Cardiac muscle cell (in vitro differentiated cells and primary cell): ENCODE data around the gene COL6A2. TPM values are rescaled to one million over a fixed set of nuclear protein-coding genes. Genes with fewer than 3 reads are reported as not detected.
A peak's percentile ranks its signal among the peaks of the same experiment; 100 is the strongest.

Experiments
- DNase-seq, 2 donors: peaks; one replicate each; pipeline versions ENCODE4 v3.0.0 to v3.0.0-alpha.2; 2010 to 2017; ENCODE audit warnings: low read depth in 1 of 2, low spot score in 1 of 2
- H3K27ac ChIP-seq: fragments of 200-600 bp; sonication (generic); 2 replicates; pipeline ENCODE4 v1.5.1; 2016
- H3K27me3 ChIP-seq: fragments of 200-600 bp; sonication (generic); 2 replicates; pipeline ENCODE4 v1.6.0; 2016; ENCODE audit warnings: control low read depth
- H3K36me3 ChIP-seq: fragments of 200-600 bp; sonication (generic); 2 replicates; pipeline ENCODE4 v1.5.1; 2016; ENCODE audit warnings: control low read depth
- H3K4me1 ChIP-seq: fragments of 200-600 bp; sonication (generic); 2 replicates; pipeline ENCODE4 v1.8.1; 2017; ENCODE audit warnings: low read depth, mild to moderate bottlenecking, mixed run types
- H3K4me3 ChIP-seq: fragments of 200-600 bp; sonication (generic); 2 replicates; pipeline ENCODE4 v1.5.1; 2016; ENCODE audit warnings: mild to moderate bottlenecking
- H3K9me3 ChIP-seq: fragments of 200-600 bp; sonication (generic); 2 replicates; pipeline ENCODE4 v1.5.1; 2017; ENCODE audit warnings: low read depth, mild to moderate bottlenecking, control low read depth
- polyA plus RNA-seq: library from polyadenylated mRNA; unstranded; fragments of >200 nt; fragmentation: Nextera tagmentation; extraction: Ambion mirVana; gene quantifications from 2 replicates; pipeline ENCODE4 v1.2.1, GENCODE V29; 2016
- total RNA-seq: library from RNA; depleted of rRNA; stranded (reverse); fragments of >200 nt; gene quantifications from 2 replicates; pipeline ENCODE4 v1.2.3, GENCODE V29; 2016
- TF ChIP-seq, protein P1 (sequence below): IDR thresholded peaks from 2 replicates; pipeline ENCODE4 v1.5.1; 2012; ENCODE audit warnings: low read depth, mild to moderate bottlenecking, low read length

Gene COL6A2
- total and polyA plus RNA-seq, 2 experiments from 2014 or later, result 153 to 260 TPM

DNA sequence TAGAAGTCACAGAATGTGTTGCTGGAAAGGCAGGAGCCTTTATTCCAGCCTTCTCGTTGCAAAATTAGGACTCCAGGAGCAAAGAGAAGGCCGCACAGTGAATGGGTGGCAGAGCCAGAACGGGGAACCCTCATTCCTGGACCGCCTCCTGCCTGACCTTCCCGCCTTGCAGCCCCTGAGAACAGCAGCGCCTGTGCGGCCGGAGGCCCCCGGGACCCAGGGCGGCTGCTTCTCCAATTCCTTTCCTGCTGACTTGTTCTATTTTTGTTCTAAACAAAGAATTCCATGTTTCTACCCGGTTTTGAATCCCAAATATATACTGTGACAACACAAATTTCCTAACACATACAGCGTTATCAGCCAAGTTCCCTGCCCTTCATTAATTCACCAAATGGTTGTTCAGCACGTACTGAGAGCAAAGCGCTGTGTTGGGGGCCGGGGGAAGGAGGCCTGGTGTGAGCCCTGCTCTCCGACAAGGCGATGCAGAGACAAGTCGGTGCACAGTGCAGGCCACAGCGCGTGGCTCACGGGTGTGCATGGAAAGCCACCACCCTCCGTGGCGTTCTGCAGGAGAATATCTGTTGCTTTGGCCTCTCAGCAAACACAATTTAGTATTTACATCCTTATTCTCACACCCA is 31.9 kb upstream of the COL6A2 start:
- DNase-seq, result no peak
- Histone ChIP-seq H3K27me3 (no peaks in the 10 kb centered on the region), H3K36me3 (no peaks in the 10 kb centered on the region), H3K4me1 (peaks cover 20% of the 10 kb centered on the region), H3K4me3 (no peak overlapping the region), H3K9me3 (no peaks in the 10 kb centered on the region), H3K27ac (no peak overlapping the region)
- TF ChIP-seq, protein P1, sequence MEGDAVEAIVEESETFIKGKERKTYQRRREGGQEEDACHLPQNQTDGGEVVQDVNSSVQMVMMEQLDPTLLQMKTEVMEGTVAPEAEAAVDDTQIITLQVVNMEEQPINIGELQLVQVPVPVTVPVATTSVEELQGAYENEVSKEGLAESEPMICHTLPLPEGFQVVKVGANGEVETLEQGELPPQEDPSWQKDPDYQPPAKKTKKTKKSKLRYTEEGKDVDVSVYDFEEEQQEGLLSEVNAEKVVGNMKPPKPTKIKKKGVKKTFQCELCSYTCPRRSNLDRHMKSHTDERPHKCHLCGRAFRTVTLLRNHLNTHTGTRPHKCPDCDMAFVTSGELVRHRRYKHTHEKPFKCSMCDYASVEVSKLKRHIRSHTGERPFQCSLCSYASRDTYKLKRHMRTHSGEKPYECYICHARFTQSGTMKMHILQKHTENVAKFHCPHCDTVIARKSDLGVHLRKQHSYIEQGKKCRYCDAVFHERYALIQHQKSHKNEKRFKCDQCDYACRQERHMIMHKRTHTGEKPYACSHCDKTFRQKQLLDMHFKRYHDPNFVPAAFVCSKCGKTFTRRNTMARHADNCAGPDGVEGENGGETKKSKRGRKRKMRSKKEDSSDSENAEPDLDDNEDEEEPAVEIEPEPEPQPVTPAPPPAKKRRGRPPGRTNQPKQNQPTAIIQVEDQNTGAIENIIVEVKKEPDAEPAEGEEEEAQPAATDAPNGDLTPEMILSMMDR, result no peak

DNA sequence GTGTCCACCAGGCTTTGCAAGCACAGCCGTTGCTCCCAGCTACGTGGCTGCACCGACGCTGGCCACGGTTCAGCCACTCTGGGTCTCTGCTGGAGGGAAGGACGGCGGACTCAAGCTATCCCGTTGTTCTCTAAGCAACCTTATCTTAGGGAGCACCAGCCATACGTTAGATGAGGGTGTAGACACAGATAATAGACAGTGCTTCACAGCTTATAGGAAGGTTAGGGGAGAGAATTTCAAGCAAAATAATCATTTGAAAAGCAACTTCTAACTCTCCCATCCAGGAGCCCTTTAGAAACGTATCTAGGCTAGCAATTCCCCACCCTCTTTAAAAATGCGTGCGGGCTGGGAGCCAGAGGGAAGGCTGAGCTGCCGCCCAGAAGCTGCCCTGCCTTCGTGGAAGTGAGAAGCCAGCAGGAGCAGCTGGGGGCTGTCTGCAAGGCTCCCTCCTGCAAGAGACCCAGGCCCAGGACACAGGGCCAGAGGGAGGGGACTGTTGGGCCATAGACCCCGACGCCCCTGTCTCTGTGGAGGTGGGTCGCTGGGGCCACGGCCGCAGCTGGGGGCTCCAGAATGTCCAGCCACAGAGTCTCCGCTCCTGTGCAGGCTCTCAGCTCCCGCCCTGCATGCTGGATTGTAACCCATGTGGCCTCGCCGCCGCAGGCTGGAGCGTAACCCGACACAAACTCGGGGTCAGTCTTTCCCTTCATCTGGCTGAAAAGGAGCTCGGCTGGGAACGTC is 31.2 kb upstream of the COL6A2 start:
- no peak overlapping the region for H3K27ac ChIP-seq
- no peaks in the 10 kb centered on the region for H3K27me3 ChIP-seq
- peaks cover 20% of the 10 kb centered on the region for H3K4me1 ChIP-seq
- no peak overlapping the region for H3K4me3 ChIP-seq
- no peaks in the 10 kb centered on the region for H3K9me3 ChIP-seq
- DNase-seq, result peak; percentile 33 to 70
- TF ChIP-seq, protein P1, result no peak
- H3K36me3 ChIP-seq, result no peaks in the 10 kb centered on the region

DNA sequence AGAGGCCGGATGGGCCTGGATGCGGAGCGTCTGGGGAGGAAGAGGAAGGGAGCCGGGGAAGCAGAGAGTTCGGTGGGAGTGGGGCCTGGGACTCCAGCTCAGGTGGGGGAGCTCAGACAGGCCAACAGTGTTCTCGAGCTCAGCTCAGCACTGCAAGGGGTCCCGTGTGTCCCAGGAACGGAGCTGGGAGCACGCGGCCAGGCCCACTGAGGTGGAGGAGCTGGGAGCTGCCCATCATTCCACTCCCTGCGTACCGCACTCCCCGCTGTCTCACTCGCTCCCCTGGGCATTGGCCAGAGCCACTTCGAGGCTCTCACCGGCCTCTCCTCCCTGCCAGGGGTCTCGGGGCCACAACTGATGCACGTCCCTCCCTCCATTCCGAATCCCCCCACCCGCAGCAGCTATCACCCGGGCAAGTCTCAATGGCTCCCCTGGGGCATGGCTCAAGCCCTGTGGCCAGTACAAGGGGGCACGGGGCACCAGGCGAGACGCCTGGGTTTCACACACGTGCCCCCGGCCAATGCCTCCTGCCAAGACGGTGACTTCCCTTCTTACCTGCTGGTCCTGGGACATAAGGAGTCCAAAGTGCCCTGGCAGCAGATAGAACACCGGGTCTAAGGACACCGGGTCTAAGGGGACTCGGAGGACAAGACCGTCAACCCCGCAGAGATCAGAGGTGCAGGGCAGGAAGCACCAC is 30.3 kb upstream of the COL6A2 start:
- no peak for DNase-seq
- no peaks in the 10 kb centered on the region for H3K36me3 ChIP-seq
- H3K27me3 ChIP-seq, result no peaks in the 10 kb centered on the region
- TF ChIP-seq, protein P1, result no peak
- no peaks in the 10 kb centered on the region for H3K9me3 ChIP-seq
- H3K27ac ChIP-seq, result no peak overlapping the region
- H3K4me1 ChIP-seq, result peaks cover 20% of the 10 kb centered on the region
- H3K4me3 ChIP-seq, result no peak overlapping the region

DNA sequence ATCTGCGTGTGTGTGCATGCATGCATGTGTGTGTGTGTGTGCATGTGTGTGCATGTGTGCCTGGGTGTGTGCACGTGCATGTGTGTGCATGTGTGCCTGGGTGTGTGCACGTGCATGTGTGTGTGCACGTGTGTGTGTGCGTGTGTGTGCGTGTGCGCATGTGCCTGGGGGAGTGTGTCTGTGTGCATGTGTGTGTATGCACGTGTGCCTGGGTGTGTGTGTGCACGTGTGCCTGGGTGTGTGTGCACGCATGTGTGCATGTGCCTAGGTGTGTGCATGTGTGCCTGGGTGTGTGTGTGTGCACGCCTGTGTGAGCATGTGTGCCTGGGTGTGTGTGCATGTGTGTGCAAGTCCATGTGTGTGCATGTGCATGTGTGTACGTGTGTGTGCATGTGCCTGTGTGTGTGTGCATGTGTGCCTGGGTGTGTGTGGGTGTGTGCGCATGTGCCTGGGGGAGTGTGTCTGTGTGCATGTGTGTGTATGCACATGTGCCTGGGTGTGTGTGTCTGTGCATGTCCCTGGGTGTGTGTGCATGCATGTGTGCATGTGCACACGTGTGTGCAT is 29.3 kb upstream of the COL6A2 start:
- no peaks in the 10 kb centered on the region for H3K9me3 ChIP-seq
- peaks cover 20% of the 10 kb centered on the region for H3K4me1 ChIP-seq
- no peak for DNase-seq
- H3K27me3 ChIP-seq, result no peaks in the 10 kb centered on the region
- H3K36me3 ChIP-seq, result no peaks in the 10 kb centered on the region
- no peak overlapping the region for H3K4me3 ChIP-seq
- TF ChIP-seq, protein P1, result no peak
- no peak overlapping the region for H3K27ac ChIP-seq

DNA sequence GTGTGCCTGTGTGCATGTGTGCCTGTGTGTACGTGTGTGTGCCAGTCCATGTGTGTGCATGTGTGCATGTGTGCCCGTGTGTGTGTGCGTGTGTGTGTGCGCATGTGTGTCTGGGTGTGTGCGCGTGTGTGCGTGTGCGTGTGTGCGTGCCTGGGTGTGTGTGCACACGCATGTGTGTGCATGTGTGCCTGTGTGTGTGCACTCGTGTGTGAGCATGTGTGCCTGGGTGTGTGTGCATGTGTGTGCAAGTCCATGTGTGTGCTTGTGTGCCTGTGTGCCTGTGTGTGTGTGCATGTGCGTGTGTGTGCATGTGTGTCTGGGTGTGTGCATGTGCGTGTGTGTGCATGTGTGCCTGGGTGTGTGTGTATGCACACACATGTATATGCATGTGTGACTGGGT is 28.7 kb upstream of the COL6A2 start:
- no peak for DNase-seq
- H3K27ac ChIP-seq, result no peak overlapping the region
- TF ChIP-seq, protein P1, result no peak

More for the DNA sequence above, 28.7 kb upstream of the COL6A2 start:
- Histone ChIP-seq H3K9me3 (no peaks in the 10 kb centered on the region), H3K4me1 (peaks cover 20% of the 10 kb centered on the region), H3K36me3 (no peaks in the 10 kb centered on the region), H3K4me3 (no peak overlapping the region), H3K27me3 (no peaks in the 10 kb centered on the region)
